Neuronal stem cell (in vitro differentiated cells): ENCODE data around the gene C12orf76.

Experiments used
- DNase-seq: peaks from one replicate; pipeline ENCODE4 v3.0.0-alpha.2; 2013; ENCODE audit warnings: low spot score
- H2AFZ ChIP-seq: one replicate; pipeline ENCODE4 v1.6.1; 2013; ENCODE audit warnings: mild to moderate bottlenecking, low read length, inconsistent platforms
- H2AK5ac ChIP-seq: 2 replicates; pipeline ENCODE4 v1.6.1; 2013; ENCODE audit warnings: low read depth, mild to moderate bottlenecking, inconsistent platforms, low read length, moderate library complexity, mixed read lengths
- H2BK120ac ChIP-seq: 2 replicates; pipeline ENCODE4 v1.6.1; 2013; ENCODE audit warnings: low read depth, mild to moderate bottlenecking, inconsistent platforms, low read length, moderate library complexity, mixed read lengths
- H2BK12ac ChIP-seq: one replicate; pipeline ENCODE4 v1.6.1; 2013; ENCODE audit warnings: low read length, inconsistent platforms
- H2BK15ac ChIP-seq: 2 replicates; pipeline ENCODE4 v1.6.1; 2013; ENCODE audit warnings: mild to moderate bottlenecking, low read length, inconsistent platforms, mixed read lengths
- H2BK5ac ChIP-seq: one replicate; pipeline ENCODE4 v1.6.1; 2013; ENCODE audit warnings: inconsistent platforms, mild to moderate bottlenecking, low read length, moderate library complexity
- H3K14ac ChIP-seq: one replicate; pipeline ENCODE4 v1.6.1; 2013; ENCODE audit warnings: low read length, inconsistent platforms
- H3K18ac ChIP-seq: 2 replicates; pipeline ENCODE4 v1.6.1; 2013; ENCODE audit warnings: low read length, inconsistent platforms
- H3K23ac ChIP-seq: 2 replicates; pipeline ENCODE4 v1.6.1; 2013; ENCODE audit warnings: low read depth, mild to moderate bottlenecking, mixed read lengths, low read length, inconsistent platforms; ENCODE audit not compliant: poor library complexity
- H3K27ac ChIP-seq: replicated peaks from 3 replicates; pipeline ENCODE4 v1.5.1; 2013; ENCODE audit warnings: low read length, inconsistent platforms
- H3K27me3 ChIP-seq, 3 experiments: 2 replicates each; pipeline ENCODE4 v1.6.1; 2013; ENCODE audit warnings: low read length in 3 of 3, mild to moderate bottlenecking in 2 of 3, inconsistent platforms in 1 of 3, low read depth in 1 of 3, mixed read lengths in 1 of 3, moderate library complexity in 1 of 3; ENCODE audit not compliant: control insufficient read depth in 3 of 3, insufficient read depth in 3 of 3
- H3K36me3 ChIP-seq, 2 donors: replicated peaks in 1 of 2; 2 replicates each; pipeline ENCODE4 v1.6.1; 2013; ENCODE audit warnings: low read length in 2 of 2; ENCODE audit not compliant: control insufficient read depth in 2 of 2, insufficient read depth in 2 of 2
- H3K4ac ChIP-seq: 2 replicates; pipeline ENCODE4 v1.6.1; 2013; ENCODE audit warnings: inconsistent platforms, mild to moderate bottlenecking, low read length, moderate library complexity
- H3K4me1 ChIP-seq, 2 donors: 1 replicate in 1 of 2; 2 replicates in 1 of 2; pipeline ENCODE4 v1.6.1; 2013; ENCODE audit warnings: low read length in 2 of 2, low read depth in 1 of 2; ENCODE audit not compliant: control insufficient read depth in 2 of 2, insufficient read depth in 1 of 2
- H3K4me2 ChIP-seq: one replicate; pipeline ENCODE4 v1.6.1; 2013; ENCODE audit warnings: mild to moderate bottlenecking, low read length, inconsistent platforms; ENCODE audit not compliant: insufficient read depth, poor library complexity, severe bottlenecking
- H3K4me3 ChIP-seq, 2 donors: 2 replicates each; pipeline ENCODE4 v1.5.1; 2013; ENCODE audit warnings: low read length in 2 of 2, mild to moderate bottlenecking in 2 of 2, inconsistent platforms in 1 of 2, moderate library complexity in 1 of 2
- H3K79me1 ChIP-seq: one replicate; pipeline ENCODE4 v1.6.1; 2013; ENCODE audit warnings: low read depth, mild to moderate bottlenecking, inconsistent platforms, low read length, moderate library complexity
- H3K9ac ChIP-seq: one replicate; pipeline ENCODE4 v1.6.1; 2013; ENCODE audit warnings: mild to moderate bottlenecking, low read depth, low read length, inconsistent platforms; ENCODE audit not compliant: poor library complexity
- H3K9me3 ChIP-seq, 2 donors: replicated peaks in 1 of 2; 2 replicates each; pipeline versions ENCODE3 to v1.6.1; 2013; ENCODE audit warnings: low read length in 2 of 2, mild to moderate bottlenecking in 2 of 2, inconsistent platforms in 1 of 2, low read depth in 1 of 2, mixed read lengths in 1 of 2, moderate library complexity in 1 of 2; ENCODE audit not compliant: control insufficient read depth in 2 of 2, insufficient read depth in 1 of 2
- H4K8ac ChIP-seq: one replicate; pipeline ENCODE4 v1.6.1; 2013; ENCODE audit warnings: low read depth, mild to moderate bottlenecking, inconsistent platforms, low read length, moderate library complexity
- H4K91ac ChIP-seq: one replicate; pipeline ENCODE4 v1.6.1; 2013; ENCODE audit warnings: low read length, low read depth, mild to moderate bottlenecking, inconsistent platforms; ENCODE audit not compliant: poor library complexity
- WGBS, 2 donors: extraction: QIAGEN DNeasy Blood & Tissue Kit; methylation state at CpG; one replicate each; pipeline ENCODE4 v1.1.7; 2013; ENCODE audit warnings: missing lambda C conversion rate in 2 of 2, mixed read lengths in 1 of 2; ENCODE audit not compliant: insufficient read length in 2 of 2, insufficient replicate concordance in 1 of 2; ENCODE audit errors: extremely low coverage in 2 of 2; 5-methylcytosine and 5-hydroxymethylcytosine counted together

C12orf76 gene

DNA sequence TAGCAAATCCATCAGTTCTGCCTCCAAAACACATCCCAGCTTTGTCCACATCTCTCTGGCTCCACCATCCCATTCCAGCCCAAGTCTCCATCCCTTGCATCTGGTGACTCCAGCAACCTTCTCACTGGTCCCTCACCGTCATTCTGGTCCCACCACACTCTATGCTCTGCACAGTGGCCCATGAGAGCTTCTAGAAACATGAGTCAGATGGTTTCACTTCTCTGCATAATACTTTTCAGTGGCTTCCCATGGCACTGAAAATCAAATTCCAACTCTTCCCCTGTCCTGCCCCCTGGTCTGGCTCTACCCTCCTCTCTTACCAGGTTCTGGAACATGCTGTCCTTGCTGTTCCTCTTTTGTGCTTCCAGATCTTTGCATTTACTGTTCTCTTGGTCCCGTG lies 17.2 kb upstream of the C12orf76 start:
- Histone ChIP-seq H3K9me3 (peaks cover 3% of the 10 kb centered on the region in 2 donors), H3K4ac (no peak overlapping the region), H4K91ac (no peak overlapping the region), H2BK12ac (no peak overlapping the region), H2AFZ (no peak overlapping the region), H3K23ac (no peak overlapping the region), H4K8ac (no peak overlapping the region), H3K36me3 (no peaks in the 10 kb centered on the region), H3K14ac (no peak overlapping the region), H2BK120ac (no peak overlapping the region), H2AK5ac (no peak overlapping the region), H3K27me3 (no peaks in the 10 kb centered on the region), H3K9ac (no peak overlapping the region), H3K79me1 (peaks cover 2% of the 10 kb centered on the region), H3K4me1 (no peaks in the 10 kb centered on the region), H3K4me3 (no peak overlapping the region), H2BK15ac (no peak overlapping the region), H3K4me2 (no peak overlapping the region), H3K18ac (no peak overlapping the region), H2BK5ac (no peak overlapping the region), H3K27ac (no peak overlapping the region)
- WGBS, 2 donors = no CpG with 5 or more reads among the region's 2 CpGs
- no peak for DNase-seq

DNA sequence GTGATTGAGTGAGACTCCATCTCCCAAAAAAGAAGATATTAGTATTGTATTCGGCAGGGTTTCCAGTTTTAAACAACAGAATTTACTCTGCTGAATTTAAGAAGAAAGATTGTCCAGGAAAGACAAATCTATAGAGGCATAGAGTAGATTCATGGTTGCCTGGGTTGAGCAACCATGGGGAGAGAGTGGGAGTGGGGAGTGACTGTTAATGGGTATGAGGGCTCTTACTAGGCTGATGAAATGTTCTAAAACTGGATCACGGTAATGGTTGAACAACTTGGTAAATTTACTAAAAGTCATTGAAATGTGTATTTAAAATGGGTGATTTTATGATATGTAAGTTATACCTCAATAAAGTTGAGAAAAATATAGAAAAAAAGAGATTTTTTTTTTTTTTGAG lies 13.9 kb upstream of the C12orf76 start:
- no peak overlapping the region for H2BK5ac ChIP-seq
- H3K14ac ChIP-seq = no peak overlapping the region
- no peaks in the 10 kb centered on the region for H3K79me1 ChIP-seq
- H2AFZ ChIP-seq = no peak overlapping the region
- no peak overlapping the region for H3K4ac ChIP-seq
- no peak overlapping the region for H3K23ac ChIP-seq
- DNase-seq = no peak
- no CpG with 5 or more reads among the region's 2 CpGs for WGBS, 2 donors
- no peak overlapping the region for H2BK15ac ChIP-seq
- no peak overlapping the region for H3K18ac ChIP-seq
- H3K4me1 ChIP-seq = peaks cover 0 to 3% of the 10 kb centered on the region in 2 donors
- H2BK120ac ChIP-seq = no peak overlapping the region
- no peaks in the 10 kb centered on the region for H3K27me3 ChIP-seq
- H4K91ac ChIP-seq = no peak overlapping the region
- H2BK12ac ChIP-seq = no peak overlapping the region
- peaks cover 3% of the 10 kb centered on the region in 2 donors for H3K9me3 ChIP-seq
- H4K8ac ChIP-seq = no peak overlapping the region
- H3K27ac ChIP-seq = no peak overlapping the region
- no peaks in the 10 kb centered on the region for H3K36me3 ChIP-seq
- no peak overlapping the region for H2AK5ac ChIP-seq
- H3K4me2 ChIP-seq = no peak overlapping the region
- no peak overlapping the region for H3K4me3 ChIP-seq
- no peak overlapping the region for H3K9ac ChIP-seq

DNA sequence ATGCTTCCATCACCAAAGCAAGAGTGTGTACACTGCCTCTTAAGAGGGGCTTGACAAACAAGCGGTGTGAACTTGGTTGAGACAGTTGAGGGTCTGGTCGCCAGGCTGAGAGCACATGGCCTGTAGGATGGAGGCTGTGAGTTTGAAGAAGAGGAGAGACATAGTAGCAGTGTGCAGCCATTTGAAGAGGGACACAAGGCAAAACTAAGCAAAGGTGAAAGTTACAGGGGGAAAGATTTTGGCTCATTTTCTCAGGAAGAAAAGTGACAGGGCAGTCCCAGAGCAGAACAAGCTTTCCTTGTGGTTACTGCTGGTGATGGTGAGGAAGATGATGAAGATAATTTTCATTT lies 11.3 kb upstream of the C12orf76 start:
- Histone ChIP-seq H2BK5ac (no peak overlapping the region), H2AFZ (no peak overlapping the region), H3K9ac (no peak overlapping the region), H3K4ac (no peak overlapping the region), H3K9me3 (peaks cover 1 to 2% of the 10 kb centered on the region in 2 donors), H3K79me1 (no peaks in the 10 kb centered on the region), H3K18ac (no peak overlapping the region), H2AK5ac (no peak overlapping the region), H3K4me1 (peaks cover 0 to 3% of the 10 kb centered on the region in 2 donors), H2BK12ac (no peak overlapping the region), H3K27me3 (no peaks in the 10 kb centered on the region), H3K14ac (no peak overlapping the region), H3K4me2 (no peak overlapping the region), H3K23ac (no peak overlapping the region), H4K91ac (no peak overlapping the region), H2BK15ac (no peak overlapping the region), H3K4me3 (no peak overlapping the region), H4K8ac (no peak overlapping the region), H2BK120ac (no peak overlapping the region), H3K27ac (no peak overlapping the region), H3K36me3 (no peaks in the 10 kb centered on the region)
- no CpG with 5 or more reads among the region's 2 CpGs for WGBS, 2 donors
- no peak for DNase-seq

DNA sequence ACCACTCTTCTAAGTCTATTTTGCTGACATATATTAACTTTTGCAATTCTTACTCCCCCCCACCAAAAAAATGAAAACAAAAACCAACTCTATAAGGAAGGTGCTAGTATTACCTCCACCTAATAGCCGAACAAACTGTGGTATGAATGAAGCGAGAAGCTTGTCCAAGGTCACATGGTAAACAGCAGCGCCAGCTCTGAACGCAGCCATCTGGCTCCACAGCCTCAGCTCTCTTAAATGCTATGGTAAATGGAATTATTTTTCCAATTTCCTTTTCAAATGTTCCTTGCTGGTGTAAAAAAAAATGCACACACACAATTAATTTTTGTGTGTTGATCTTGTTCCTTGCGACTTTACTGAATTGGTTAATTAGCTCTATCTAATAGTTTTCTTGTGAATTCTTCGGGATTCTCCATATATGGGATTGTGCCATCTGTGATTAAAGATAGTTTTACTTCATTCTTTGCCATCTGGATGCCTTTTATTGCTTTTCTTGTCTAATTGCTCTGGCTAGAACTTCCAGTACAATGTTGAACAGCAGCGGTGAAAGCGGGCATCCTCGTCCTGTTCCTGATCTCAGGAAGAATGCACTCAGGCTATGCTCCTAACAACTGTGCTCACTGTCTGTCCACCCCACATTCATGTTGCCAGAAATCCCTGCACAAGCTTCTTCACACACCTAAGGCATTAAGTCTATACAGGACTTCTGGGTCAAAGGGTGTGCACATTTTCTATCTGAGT lies 10.7 kb upstream of the C12orf76 start:
- Histone ChIP-seq H3K4me1 (peaks cover 0 to 3% of the 10 kb centered on the region in 2 donors), H3K4me3 (no peak overlapping the region), H4K91ac (no peak overlapping the region), H2BK15ac (no peak overlapping the region), H2BK5ac (no peak overlapping the region), H3K18ac (no peak overlapping the region), H3K23ac (no peak overlapping the region), H2BK120ac (no peak overlapping the region), H3K14ac (no peak overlapping the region), H3K27ac (no peak overlapping the region), H3K36me3 (no peaks in the 10 kb centered on the region), H3K27me3 (no peaks in the 10 kb centered on the region), H3K9me3 (no peaks in the 10 kb centered on the region), H3K9ac (no peak overlapping the region), H2AK5ac (no peak overlapping the region), H2AFZ (no peak overlapping the region), H3K4me2 (no peak overlapping the region), H3K79me1 (no peaks in the 10 kb centered on the region), H3K4ac (no peak overlapping the region), H4K8ac (no peak overlapping the region), H2BK12ac (no peak overlapping the region)
- WGBS, 2 donors = no CpG with 5 or more reads among the region's 9 CpGs
- DNase-seq = no peak
